8988T (cell line): ENCODE data around the gene PHTF2.
"Not testable (repeated sequence)": the region's sequence is repeated elsewhere in the genome, so short reads cannot be mapped to it uniquely, and the experiment has no call there.

ENCODE experiments used
- DNase-seq: peaks from one replicate; pipeline ENCODE4 v3.0.0; 2011

PHTF2 gene

GRCh38 chr7:77798394-77799077, at the start of gene PHTF2, which contains the start of gene TMEM60:
TSS of gene PHTF2 (plus strand) at chr7:77798773.
TSS of gene TMEM60 (minus strand) at chr7:77798434. CDS start at chr7:77794373, 4,061 bp downstream.
- DNase-seq: peak; percentile 43

DNA sequence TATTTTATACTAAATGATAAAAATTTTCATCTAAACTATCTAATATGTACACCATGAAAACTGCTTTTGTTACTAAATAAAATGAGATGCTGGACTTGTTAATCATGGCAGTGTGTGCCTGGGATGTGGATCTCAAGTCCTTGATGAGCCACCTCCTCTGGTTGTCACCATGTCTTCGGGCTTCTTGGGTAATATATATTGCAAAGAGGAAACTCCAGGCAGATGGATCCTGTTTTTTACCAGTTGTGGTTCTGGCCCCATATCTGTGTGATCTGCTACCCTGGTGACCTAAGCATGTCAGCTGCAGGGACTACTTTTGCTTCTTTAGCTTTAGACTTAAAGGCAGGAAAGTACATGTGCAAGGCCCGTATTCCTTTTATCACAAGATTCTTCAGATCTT, 46.6 kb upstream of the PHTF2 start:
- no peak for DNase-seq

DNA sequence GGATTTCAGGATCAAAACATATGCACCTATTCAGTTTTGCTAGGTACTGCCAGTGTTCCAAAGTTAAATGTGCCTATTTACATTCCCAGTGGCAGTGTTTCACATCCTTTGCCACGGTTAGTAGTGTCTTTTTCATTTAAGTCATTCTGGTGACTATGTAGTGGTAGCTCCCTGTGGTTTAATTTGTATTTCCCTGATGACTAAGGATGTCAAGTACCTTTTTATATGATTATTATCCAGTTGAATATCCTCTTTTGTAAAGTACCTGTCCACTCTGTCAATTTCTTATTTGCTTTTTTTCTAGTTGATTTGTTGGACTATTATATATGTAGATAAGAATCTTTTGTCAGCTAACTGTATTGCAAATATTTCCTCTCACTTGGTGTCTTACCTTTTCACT, 45.4 kb upstream of the PHTF2 start:
- no peak for DNase-seq

DNA sequence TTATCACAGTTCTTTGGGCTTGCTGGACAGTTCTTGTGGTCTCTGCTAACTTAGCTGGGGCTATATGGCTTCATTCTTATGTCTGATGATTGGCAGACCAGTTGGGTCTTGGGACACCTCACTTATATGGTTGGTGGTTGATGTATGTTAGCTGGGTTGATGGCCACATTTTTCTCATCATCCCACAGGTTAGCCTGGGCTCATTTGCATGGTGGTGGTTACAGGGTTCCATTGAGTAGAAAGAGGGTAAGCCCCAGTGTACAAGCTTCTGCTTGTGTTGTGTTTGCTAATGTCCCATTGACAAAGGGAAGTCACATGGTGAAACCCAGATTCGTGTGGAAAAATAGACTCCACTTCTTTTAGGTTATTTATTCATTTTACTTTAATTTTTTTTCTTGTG, 41.0 kb upstream of the PHTF2 start:
- no peak for DNase-seq

DNA sequence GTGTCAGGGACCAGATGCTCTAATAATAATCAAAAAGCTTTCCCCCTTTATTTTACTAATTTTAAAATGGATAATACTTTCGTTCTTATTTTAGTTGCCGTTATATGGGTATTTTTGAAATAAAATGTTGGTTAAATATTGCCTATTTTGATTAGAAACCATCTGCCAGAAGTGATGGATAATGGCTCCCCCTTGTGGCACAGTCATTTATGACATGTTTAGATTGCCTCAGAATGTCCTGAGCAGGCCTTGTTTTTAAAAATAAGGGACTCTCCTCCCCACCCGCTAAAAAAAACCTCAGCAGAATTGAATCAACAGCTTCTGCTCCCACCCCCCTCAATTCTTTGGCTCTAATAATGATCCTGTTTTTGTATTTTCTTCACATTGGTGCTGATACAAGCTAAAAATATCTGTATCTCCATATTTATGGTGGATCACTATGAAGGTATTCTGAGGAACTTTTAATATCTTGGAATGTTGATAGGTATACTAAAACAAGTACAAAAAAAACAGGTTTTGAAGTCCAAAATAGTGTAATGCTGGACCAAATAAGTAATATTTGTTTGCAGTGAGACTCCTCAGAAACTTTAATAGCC, 39.2 kb upstream of the PHTF2 start:
- no peak for DNase-seq

- DNase-seq: no peak
These were observed 37.6 kb upstream of the PHTF2 start for GRCh38 chr7:77760809-77761453.

- no peak for DNase-seq
These were observed 33.1 kb upstream of the PHTF2 start for GRCh38 chr7:77765481-77765880.

GRCh38 chr7:77765906-77766800, 32.4 kb upstream of the PHTF2 start:
- DNase-seq: no peak

DNA sequence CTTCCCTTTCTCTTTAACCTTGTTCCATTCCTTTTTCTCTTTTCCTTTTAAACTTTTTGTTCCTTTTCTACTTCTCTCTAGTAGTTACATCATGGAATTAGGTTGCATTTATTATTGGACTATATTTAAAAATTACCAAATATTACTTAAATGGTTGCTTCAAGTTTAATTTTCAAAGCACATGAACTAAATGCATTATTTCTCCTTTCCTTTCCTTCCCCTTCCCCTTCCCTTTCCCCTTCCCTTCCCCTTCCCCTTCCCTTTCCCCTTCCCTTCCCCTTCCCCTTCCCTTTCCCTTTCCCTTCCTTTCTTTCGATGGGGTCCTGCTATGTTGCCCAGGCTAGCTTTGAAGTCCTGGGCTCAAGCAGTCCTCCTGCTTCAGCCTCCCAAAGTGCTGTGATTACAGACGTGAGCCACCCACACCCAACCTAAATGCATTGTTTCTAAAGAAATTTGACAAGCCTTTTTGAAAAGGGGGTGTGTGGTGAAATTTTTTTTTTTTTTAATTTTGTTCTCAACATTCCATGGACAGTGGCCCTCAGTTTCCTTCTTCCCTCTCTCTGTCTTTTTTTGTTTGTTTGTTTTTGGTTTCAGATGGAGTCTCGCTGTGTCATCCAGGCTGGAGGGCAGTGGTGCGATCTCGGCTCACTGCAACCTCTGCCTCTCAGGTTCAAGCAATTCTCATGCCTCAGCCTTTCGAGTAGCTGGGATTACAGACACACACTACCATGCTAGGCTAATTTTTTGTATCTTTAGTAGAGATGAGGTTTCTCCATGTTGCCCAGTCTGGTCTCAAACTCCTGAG, 31.6 kb upstream of the PHTF2 start:
- DNase-seq: no peak

GRCh38 chr7:77770316-77770715, 28.3 kb upstream of the PHTF2 start:
- DNase-seq: no peak

DNA sequence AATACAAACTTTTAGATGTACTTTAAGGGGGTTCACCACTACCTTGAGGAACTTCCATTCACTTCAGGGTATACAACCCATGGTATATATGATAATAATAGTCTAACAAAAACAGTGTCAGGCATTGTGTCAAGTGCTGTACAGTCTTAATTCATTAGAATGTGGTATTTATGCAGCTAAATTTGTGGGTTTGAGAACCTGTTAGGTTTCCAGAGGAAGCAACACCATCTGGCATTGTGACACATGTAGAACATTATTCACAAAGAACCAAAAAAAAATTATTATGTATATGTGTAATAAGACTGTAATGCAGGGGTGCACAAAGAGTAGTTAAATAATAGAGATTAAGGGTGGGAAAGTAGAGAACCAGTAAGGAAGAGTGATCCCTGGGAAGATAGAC, 26.7 kb upstream of the PHTF2 start:
- DNase-seq: no peak

DNA sequence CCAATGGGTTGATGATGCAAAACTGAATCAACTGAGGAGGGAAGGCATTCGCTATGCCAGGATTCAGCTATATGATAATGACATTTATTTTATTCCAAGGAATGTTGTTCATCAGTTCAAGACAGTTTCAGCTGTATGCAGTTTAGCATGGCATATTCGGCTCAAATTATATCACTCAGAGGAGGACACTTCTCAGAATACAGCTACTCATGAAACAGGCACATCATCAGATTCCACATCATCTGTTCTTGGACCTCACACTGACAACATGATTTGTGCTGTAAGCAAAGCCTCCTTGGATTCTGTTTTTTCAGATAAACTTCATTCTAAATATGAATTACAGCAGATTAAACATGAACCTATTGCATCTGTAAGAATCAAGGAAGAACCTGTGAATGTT, 20.0 kb upstream of the PHTF2 start:
- DNase-seq: no peak

- DNase-seq: no peak
These were observed 16.2 kb upstream of the PHTF2 start for GRCh38 chr7:77782383-77782782.

- no peak for DNase-seq
These were observed 15.5 kb upstream of the PHTF2 start for GRCh38 chr7:77783111-77783510.

- no peak for DNase-seq
These were observed 15.0 kb upstream of the PHTF2 start for GRCh38 chr7:77783545-77783944.

- DNase-seq: not testable (repeated sequence)
These were observed 14.1 kb upstream of the PHTF2 start for GRCh38 chr7:77784426-77784825.

GRCh38 chr7:77786018-77786417, 12.6 kb upstream of the PHTF2 start:
- DNase-seq: no peak

- no peak for DNase-seq
These were observed 11.8 kb upstream of the PHTF2 start for GRCh38 chr7:77786741-77787140.

DNA sequence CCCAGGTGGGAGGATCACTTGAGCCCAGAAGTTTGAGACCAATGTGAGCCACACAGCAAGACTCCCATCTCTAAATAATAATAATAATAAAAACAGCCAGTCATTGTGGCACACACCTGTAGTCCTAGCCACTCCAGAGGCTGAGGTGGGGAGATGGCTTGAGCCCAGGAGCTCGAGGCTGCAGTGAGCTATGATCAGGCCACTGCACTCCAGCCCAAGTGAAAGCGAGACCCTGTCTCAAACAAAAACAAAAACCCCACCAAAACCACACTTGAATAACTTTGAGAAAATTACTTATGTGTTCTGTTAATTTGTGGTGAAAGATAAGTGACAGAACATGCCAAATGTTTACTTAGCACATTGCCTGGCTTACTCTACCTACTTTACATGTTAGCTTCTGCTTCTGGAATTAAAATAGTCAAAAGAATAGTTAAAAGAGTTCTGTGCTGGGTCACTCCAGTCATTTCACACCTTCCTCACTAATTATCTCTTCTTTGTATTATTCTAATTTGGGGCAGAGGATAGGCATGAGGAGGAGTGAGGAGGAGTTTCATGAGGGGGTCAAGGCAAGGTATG, 10.2 kb upstream of the PHTF2 start:
- DNase-seq: no peak

- DNase-seq: no peak
These were observed 7.2 kb upstream of the PHTF2 start for GRCh38 chr7:77791336-77791735.

DNA sequence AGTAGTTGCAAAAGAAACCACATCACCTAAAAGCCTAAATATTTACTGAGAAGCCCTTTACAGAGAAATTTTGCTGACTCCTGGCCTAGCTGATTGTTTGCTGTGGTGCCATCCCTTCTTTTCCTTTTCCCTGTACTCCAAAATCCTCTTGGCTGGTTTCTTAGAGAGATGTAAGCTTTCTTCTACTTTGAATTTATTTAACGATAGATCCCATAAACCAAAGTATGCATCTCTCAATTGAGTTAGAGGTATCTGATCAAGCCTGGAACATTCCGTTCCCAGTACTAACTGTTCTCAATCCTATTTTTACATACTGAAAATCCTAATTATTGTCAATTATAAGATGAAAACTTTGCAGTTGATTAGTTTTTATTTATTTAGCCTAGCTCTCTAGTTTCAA, 6.6 kb upstream of the PHTF2 start:
- no peak for DNase-seq

DNA sequence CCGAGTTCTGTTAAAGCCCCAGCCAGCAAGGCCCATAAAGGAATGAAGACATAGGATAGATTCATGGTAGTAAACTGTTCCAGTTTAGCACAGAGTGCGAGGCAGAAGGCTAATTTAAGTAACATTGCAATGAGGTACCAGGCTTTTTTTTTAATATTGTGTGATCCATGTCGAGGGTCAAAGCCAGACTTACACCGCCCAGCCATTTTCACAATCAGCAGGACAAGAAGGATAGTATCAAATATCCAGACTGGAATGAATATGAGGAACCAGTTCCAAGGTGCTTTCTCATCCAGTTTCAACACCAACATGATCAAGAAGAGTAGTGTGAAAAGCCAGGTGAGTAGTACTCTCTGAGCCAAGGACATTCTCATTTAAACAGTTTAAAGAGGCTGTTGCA, 4.6 kb upstream of the PHTF2 start:
- DNase-seq: no peak
